GM18508 (cell line): ENCODE measurements around the gene LYPD4.

Experiments used
- ATAC-seq: cut with Tn5 transposase; IDR thresholded peaks from one replicate; pipeline ENCODE4 v1.9.1; 2021; ENCODE audit warnings: moderate number of reproducible peaks; ENCODE audit not compliant: insufficient read depth, unreplicated experiment

Gene LYPD4

DNA sequence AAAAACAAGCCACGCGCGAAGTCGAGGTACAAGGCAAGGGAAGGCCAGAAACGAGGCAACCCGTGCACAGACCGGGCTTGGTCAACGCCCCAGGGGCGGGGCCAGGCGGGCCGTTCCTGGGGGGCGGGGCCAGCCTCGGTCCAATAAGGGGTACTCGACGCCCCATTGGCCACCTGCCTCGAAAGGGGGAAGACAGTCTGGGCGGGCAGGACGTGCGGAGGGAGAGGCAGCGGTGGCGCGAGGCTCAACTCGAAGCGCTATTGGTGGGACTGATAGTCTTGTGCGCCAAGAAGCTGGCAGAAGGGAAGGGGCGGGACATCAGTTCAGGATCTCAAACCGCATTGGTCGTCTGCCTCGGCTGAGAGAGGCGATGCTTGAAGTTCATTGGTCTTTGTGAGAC, at the start of gene LYPD4:
Gene LYPD4 (minus strand): TSS at position 83 of the 400 bp plus-strand sequence. CDS start 5,398 bp downstream, outside the sequence.
- no peak for ATAC-seq

GRCh38 chr19:41893899-41894298, 49.4 kb upstream of the LYPD4 start:
- no peak for ATAC-seq

GRCh38 chr19:41892173-41892902, 47.9 kb upstream of the LYPD4 start:
- ATAC-seq, result no peak

DNA sequence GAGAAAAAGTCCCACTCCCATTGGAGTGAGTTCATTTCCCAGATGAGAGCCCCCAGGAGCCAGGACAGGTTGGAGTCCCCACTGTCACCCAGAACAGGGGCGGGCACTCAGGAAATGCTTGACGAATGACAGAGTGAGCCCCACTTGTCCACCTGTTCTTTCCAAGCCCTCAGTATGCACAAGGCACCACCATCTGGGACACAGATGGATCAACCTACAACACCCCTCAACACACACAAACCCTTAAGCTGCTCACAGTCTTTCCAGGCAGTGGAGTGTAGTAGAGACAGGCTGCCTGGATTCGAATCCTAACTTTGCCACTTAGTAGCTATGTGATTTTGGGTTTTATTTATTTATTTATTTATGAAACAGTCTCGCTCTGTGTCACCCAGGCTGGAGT, 46.5 kb upstream of the LYPD4 start:
- ATAC-seq, result no peak

- ATAC-seq, result no peak
These were observed 45.4 kb upstream of the LYPD4 start for GRCh38 chr19:41889896-41890295.

- no peak for ATAC-seq
These were observed 44.4 kb upstream of the LYPD4 start for GRCh38 chr19:41888926-41889325.

GRCh38 chr19:41887711-41888382, 43.4 kb upstream of the LYPD4 start:
- no peak for ATAC-seq

DNA sequence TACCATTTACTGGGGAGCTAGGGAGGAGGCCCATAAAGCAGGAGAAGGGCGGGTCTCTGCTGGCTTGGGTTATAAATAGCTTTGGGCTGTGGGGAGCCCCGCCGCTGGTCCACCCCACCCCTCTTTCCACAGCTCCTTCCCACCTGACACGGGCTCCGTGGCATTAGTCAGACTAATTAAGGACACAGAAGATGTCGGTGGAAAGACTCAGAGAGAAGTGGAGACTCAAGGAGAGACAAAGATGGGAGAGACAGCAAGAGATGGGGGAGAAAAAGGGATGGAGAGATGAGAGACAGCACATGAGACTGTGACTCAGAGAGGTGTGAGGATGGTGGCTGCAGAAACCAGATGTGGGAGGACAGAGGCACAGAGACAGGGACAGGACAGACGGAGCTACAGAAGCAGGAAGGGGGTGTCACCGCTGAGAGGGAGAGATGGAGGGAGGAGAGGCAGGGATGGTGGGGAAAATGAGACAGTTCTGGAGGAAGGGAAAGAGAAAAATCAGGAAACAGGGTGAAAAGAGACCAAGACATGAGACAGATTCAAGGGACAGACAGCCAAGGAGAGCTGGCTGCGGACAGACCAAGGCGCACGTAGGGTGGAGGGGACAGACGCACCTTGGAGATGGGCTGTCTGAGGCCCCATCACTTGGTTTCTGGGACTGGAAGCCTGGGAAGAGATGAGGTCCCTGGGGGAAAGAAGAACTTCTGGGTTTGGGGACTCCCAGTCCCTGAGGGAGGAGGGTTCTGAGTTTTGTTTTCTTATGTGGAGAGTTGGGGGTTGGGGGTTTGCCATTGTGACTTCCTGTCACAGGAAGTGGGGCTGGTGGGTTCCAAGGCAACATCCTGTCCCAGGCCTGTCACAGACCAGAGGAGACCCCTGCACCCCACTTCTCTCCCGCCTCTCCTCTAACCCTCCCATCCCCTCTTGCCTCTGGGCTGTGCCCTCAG, 42.6 kb upstream of the LYPD4 start:
- ATAC-seq, result no peak

GRCh38 chr19:41883821-41884733, 39.6 kb upstream of the LYPD4 start:
- ATAC-seq, result peak; percentile 32

- no peak for ATAC-seq
These were observed 39.0 kb upstream of the LYPD4 start for GRCh38 chr19:41883463-41883820.

DNA sequence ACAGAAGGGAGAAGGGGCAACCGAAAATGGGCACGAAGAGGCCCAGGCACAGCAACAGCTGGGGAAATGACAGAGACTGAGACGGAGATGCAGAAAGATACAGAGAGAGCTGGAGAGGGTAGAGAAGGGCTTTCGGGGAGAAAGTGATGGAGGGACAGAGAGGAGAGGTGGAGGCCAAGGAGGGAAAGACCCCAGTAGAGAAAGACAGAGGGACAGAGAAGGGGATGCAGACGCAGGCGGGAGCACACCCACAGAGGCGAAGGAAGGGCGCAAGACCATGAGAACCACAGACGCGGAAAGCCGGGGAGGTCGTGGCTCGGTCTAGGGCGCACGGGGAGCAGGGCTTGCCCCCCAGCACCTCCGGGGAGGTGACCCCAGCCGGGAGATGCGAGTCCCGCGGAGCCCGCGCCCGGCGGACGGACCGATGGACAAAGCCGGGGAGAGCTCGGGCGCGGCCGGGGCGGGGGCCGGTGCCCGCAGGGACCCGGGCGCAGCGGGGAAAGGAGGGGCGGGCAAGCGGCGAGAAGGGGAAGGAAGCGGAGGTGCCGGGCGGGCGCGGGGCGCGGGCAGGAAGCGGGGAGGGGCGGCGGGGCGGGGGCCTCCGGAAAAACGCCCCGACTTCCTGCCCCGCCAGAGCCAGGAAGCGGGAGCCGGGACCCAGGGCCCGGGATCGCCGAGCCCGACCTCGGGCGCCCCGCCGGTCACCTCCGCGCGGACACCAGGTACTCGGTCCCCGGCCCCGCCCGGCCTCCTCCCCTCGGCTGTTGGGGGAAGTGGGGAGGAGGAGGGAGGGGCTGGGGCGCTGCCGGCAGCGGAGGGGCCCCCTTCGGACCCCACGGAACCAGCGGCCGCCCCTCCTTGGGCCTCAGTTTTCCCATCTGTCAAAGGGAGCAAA, 38.3 kb upstream of the LYPD4 start, which contains the start of gene ARHGEF1:
Gene ARHGEF1 (plus strand): TSS at position 617 of the 895 bp plus-strand sequence. CDS start 4,899 bp downstream, outside the sequence.
- ATAC-seq, result no peak

GRCh38 chr19:41880329-41880708, 35.8 kb upstream of the LYPD4 start:
- no peak for ATAC-seq

DNA sequence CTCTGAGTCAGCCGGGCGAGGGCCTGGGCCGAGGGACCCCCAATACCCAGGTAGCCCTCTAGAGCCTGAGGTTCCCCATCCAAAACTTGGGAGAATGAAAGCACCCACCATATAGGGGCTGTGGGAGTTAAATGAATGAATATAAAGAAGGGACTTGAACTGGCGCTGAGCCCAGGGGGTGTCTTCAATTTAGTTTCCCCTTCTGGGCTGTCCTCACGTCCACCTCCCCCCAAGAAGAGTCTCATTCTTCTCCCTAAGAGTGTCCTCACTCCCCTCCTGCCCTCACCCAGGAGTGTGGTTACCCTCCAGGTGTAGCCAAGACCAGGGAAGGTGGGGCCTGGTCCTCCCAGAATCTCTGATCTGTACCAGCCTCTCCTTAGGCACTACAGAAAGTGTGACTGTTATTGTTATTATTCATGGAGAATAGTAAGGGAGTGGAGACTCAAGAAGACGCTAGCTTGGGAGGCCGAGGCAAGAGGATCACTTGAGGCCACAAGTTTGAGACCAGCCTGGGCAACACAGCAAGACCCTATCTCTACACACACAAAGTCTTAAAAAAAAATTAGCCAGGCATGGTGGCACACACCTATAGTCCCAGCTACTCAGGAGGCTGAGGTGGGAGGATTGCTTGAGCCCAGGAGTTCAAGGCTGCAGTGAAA, 35.3 kb upstream of the LYPD4 start:
- no peak for ATAC-seq

DNA sequence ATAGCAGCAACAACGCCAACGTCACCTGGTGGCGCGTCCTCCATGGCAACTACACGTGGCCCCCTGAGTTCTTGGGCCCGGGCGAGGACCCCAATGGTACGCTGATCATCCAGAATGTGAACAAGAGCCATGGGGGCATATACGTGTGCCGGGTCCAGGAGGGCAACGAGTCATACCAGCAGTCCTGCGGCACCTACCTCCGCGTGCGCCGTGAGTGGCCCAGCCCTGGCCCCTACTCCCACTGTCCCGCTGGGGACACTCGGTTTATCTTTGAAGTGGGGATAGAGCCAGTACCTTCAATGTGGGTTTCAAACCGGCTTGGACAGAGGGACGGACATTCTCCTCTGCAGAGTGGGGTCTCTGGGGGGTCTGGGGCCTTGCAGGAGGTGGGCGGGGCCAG, 34.6 kb upstream of the LYPD4 start:
- ATAC-seq, result no peak

GRCh38 chr19:41877916-41878905, 33.7 kb upstream of the LYPD4 start:
- ATAC-seq, result no peak

GRCh38 chr19:41876847-41877832, 32.7 kb upstream of the LYPD4 start, which contains the start of gene CD79A:
Gene CD79A (plus strand): TSS chr19:41877279. CDS start chr19:41877305, 26 bp downstream.
- peak; percentile 37 for ATAC-seq
